SK-MEL-5 (cell line): Measurements from ENCODE around the gene APBA2. TPM values are rescaled to one million over a fixed set of nuclear protein-coding genes. Genes with fewer than 3 reads are reported as not detected.
"Not testable (repeated sequence)": the region's sequence is repeated elsewhere in the genome, so short reads cannot be mapped to it uniquely, and the experiment has no call there.

Experiments
- DNase-seq: peaks from one replicate; pipeline ENCODE4 v3.0.0-alpha.2; 2016; ENCODE audit warnings: low read depth, low spot score
- in situ Hi-C: cut with HindIII; loops from 2 replicates; pipeline ENCODE4 v1.10.0; 2016; ENCODE audit warnings: low sequenced_read_pairs, high pct_unique_total_duplicates, low pct_unique_long_range_greater_than_20kb
- total RNA-seq: library from RNA; depleted of rRNA; stranded (reverse); fragments of >200 nt; shearing (Covaris generic); gene quantifications from 2 replicates; pipeline ENCODE4 v1.2.3, GENCODE V29; 2014

APBA2 gene
- total RNA-seq, 1 experiment from 2014 or later, result 24.6 TPM

- in situ Hi-C loops, result no loop called here
These were observed 158.1 kb downstream of the APBA2 start for GRCh38 chr15:29043736-29044502.

DNA sequence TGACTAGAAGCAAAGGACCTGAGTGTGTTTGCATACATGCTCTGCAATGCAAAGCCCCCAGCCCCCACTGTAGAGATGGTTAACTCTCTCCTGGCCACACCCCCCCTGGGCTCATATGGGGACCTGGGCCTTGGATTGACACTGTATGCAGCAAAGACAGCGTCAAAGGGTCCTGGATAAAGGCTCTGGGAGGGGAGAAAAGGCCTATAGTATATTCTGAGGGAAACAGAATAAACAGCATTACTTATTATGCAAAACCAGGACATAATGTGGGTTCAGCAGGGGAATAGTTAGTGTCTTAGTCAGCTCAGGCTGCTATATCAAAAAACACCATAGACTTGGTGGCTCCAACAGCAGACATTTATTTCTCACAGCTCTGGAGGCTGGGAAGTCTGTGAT, 158.7 kb downstream of the APBA2 start:
- in situ Hi-C loops, result no loop called here

More at GRCh38 chr15:29043736-29044502, 158.1 kb downstream of the APBA2 start:
- peak; percentile 52 for DNase-seq

DNA sequence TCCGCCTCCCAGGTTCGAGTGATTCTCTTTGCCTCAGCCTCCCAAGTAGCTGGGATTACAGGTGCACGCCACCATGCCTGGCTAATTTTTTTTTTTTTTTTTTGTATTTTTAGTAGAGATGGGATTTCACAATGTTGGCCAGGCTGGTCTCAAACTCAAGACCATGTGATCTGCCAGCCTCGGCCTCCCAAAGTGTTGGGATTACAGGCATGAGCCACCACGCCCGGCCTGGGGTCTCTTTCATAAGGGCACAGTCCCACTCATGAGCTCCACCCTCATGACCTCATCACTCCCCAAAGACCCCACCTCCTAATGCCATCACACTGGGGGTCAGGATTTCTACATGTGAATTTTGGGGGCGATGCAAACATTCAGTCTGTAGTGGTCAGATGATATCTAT, 159.4 kb downstream of the APBA2 start:
- DNase-seq, in situ Hi-C loops: not testable (repeated sequence)

More for the DNA sequence above, 158.7 kb downstream of the APBA2 start:
- no peak for DNase-seq

DNA sequence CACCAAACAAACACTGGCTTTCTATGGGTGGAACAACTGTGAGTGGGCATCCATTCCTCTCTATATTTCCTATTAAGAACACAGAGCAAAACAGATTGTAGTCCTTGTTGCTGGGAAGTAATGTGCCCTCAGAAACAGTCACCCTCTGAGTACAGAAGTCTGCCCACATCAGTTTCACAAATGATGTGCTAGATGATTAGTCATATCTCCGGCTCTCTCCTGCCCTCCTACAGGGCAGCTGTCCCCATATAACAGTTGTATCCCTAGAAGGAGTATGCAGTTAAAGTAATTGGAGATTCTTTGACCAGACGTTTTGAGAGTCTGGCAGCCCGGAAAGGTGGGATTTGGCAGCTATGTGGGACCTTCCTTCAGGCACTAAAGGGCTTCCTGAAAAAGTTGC, 159.9 kb downstream of the APBA2 start:
- peak; percentile 37 for DNase-seq
- in situ Hi-C loops, result no loop called here

- in situ Hi-C loops, result no loop called here
- no peak for DNase-seq
These were observed 160.6 kb downstream of the APBA2 start for GRCh38 chr15:29046281-29046810.

DNA sequence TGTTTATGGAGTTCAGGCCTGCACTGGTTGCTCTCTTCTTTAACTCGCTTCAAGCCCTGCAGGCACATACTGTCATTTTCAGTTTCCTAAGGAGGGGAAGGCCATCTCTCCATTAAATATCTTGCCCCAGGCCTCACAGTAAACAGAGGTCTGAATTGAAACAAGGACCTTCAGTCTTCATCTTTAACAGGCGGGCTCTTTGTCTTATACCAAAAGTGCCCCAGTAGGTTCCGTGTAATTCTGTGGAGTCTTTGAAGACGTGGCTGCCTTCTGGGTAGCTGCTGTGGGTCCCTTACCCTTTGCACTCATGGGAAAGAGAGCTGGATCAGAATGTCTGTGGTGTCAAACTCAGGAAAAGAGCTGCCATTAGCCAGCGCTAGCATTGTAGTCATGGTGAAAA, 161.2 kb downstream of the APBA2 start:
- in situ Hi-C loops, result no loop called here
- peak; percentile 96 for DNase-seq

GRCh38 chr15:29048011-29048410, 162.2 kb downstream of the APBA2 start:
- in situ Hi-C loops, result no loop called here
- no peak for DNase-seq

GRCh38 chr15:29050870-29051269, 165.1 kb downstream of the APBA2 start:
- in situ Hi-C loops, result no loop called here
- no peak for DNase-seq

DNA sequence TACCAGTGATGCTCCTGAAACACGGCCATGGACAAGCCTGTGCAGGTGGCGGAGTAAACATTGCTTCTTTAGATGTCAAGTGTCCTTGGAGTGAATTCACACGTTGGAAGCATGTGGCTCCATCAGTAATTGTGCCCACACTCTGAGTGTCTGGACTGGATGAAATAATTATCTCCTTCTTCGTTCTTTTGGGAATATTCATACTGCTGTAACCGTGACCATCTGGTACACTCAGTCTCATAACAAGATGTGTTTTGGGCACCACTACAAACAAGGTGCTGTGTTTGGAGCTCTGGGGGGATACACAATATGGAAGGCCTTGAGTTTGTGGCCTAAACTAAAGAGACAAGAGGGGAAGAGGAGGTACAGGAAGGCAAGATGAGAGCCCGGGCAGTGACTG, 165.6 kb downstream of the APBA2 start:
- in situ Hi-C loops, result no loop called here

DNA sequence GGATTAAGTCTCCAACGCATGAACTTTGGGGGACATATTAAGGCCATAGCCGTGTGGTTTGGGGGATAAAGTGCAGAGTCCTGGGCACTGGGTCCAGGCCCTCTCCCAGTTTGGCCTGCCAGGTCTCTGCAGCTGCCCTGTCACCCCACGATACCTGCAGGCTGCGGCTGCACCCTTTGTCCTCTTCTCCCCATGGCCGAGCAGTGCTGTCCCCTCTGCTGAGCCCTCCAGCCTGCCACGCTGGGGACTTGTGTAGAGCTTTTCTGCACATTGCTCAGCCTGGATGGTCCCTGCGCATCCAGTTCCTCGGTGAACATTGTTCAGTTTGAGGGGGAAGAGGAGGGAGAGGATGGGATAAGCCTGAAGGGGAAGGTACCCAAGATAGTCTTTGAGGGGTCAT, 167.2 kb downstream of the APBA2 start:
- no peak for DNase-seq
- in situ Hi-C loops, result no loop called here

More for the DNA sequence above, 165.6 kb downstream of the APBA2 start:
- DNase-seq, result no peak

- DNase-seq, result no peak
- in situ Hi-C loops, result no loop called here
These were observed 167.9 kb downstream of the APBA2 start for GRCh38 chr15:29053661-29054131.

DNA sequence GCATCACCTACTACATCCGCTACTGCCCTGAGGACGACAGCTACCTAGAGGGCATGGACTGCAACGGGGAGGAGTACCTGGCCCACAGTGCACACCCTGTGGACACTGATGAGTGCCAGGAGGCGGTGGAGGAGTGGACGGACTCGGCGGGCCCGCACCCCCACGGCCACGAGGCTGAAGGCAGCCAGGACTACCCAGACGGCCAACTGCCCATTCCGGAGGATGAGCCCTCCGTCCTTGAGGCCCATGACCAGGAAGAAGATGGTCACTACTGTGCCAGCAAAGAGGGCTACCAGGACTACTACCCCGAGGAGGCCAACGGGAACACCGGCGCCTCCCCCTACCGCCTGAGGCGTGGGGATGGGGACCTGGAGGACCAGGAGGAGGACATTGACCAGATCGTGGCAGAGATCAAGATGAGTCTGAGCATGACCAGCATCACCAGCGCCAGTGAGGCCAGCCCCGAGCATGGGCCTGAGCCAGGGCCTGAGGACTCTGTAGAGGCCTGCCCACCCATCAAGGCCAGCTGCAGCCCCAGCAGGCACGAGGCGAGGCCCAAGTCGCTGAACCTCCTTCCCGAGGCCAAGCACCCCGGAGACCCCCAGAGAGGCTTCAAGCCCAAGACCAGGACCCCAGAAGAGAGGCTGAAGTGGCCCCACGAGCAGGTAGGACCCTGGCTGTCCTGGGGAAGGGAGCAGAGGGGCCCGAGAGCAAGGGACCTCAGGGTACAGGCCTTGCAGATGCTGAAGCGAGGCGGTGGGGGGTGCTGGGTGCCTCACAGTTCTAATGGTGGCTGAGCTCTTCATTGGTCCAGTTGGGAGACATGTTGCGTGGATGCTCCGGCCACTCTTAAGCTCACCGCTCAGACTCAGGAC, 168.6 kb downstream of the APBA2 start:
- DNase-seq, result no peak
- in situ Hi-C loops, result no loop called here

DNA sequence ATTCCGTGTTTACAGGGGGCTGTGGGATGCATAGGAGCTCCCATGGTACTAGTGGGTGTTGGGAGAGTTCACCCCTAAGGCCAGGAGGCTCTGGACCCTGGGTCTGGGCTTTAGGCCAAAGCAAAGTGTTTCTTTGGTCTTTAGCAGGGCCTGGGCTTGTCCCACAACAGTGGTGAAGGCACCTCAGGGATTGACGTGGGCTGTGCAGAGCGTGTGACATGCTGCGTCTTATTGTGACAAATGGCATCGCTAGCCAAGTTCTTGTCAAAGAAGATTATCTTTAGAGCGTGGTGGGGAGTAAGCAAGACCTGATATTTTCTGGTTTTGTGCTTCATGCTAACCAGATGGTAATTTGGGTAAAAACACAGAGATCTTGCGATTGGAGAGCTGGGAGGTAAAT, 170.1 kb downstream of the APBA2 start:
- in situ Hi-C loops, result no loop called here
- no peak for DNase-seq

DNA sequence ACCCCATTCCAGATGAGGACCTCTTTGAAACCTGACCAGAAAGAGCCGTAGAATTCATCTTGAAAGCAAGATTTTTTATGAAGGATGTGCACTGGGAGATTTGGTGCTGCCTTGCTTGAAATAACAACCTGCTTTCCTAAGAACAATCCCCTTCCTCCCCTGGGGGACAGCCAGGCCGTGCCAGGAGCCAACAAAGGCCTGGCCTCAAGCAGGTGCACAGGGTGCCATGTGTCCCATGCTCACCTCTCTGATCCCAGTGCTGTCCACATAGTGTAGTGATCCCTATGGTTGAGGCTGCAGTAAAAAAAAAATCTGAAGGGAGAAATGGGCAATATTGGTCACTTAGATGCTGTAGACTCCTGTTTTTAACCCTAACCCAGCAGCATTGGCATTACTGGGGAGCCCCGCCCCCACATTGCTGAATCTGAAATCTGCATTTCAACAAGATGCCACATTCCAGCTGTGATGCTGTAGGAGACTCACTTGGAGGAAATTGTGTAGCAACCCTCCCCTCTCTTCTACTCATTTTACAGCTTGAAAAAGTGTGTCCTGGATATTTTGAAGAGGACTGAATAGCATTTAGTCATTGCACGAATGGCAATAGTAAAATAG, 171.2 kb downstream of the APBA2 start:
- in situ Hi-C loops, result no loop called here
- DNase-seq, result no peak

GRCh38 chr15:29057856-29058255, 172.1 kb downstream of the APBA2 start:
- in situ Hi-C loops, result no loop called here
- no peak for DNase-seq

GRCh38 chr15:29058903-29059539, 173.2 kb downstream of the APBA2 start:
- in situ Hi-C loops, result no loop called here
- DNase-seq, result no peak

- in situ Hi-C loops, result no loop called here
These were observed 174.3 kb downstream of the APBA2 start for GRCh38 chr15:29059871-29060640.

More at GRCh38 chr15:29059871-29060640, 174.3 kb downstream of the APBA2 start:
- no peak for DNase-seq
